Measurements from ENCODE around the gene TCERG1L.

GRCh38 chr10:131077031-131077430 lies 234.5 kb downstream of the TCERG1L start:
- no peak for TF ChIP-seq CTCF (IDR thresholded peaks at IDR 0.05)
- TF ChIP-seq POLR2A (IDR thresholded peaks at IDR 0.05): no peak

Data from Peyer's patch (tissue), 4 donors.